Tibial artery (tissue), 4 donors: ENCODE measurements around the gene RIPOR2.
"Not testable (repeated sequence)": the region's sequence is repeated elsewhere in the genome, so short reads cannot be mapped to it uniquely, and the experiment has no call there.

ENCODE experiments used
- DNase-seq, 2 donors: peaks; one replicate each; pipeline ENCODE4 v3.0.0-alpha.2; 2019
- H3K27ac ChIP-seq, 2 donors: fragments of 200-600 bp; sonication (generic) in 1 of 2; 1 replicate in 1 of 2; 2 replicates in 1 of 2; pipeline ENCODE4 v1.5.1; 2018 to 2019; ENCODE audit warnings: mild to moderate bottlenecking in 1 of 2
- H3K27me3 ChIP-seq, 2 donors: fragments of 200-600 bp; sonication (generic) in 1 of 2; one replicate each; pipeline versions ENCODE4 v1.5.1 to v1.6.0; 2016 to 2019
- H3K36me3 ChIP-seq, 3 donors: fragments of 200-600 bp; sonication (generic) in 2 of 3; one replicate each; pipeline ENCODE4 v1.5.1; 2016 to 2019; ENCODE audit warnings: mild to moderate bottlenecking in 2 of 3
- H3K4me1 ChIP-seq, 4 donors: fragments of 200-600 bp; sonication (generic) in 2 of 4; 1 replicate in 3 of 4; 2 replicates in 1 of 4; pipeline ENCODE4 v1.5.1; 2016 to 2019
- H3K4me3 ChIP-seq, 2 donors: fragments of 200-600 bp; sonication (generic) in 1 of 2; 1 replicate in 1 of 2; 2 replicates in 1 of 2; pipeline ENCODE4 v1.5.1; 2018 to 2019; ENCODE audit warnings: mild to moderate bottlenecking in 2 of 2
- H3K9me3 ChIP-seq, 3 donors: fragments of 200-600 bp; sonication (generic) in 1 of 3; one replicate each; pipeline ENCODE4 v1.5.1; 2016 to 2019
- CTCF ChIP-seq, 2 experiments: fragments of 200-600 bp in 1 of 2; fragments of 450-650 bp in 1 of 2; IDR thresholded peaks; one replicate each; pipeline ENCODE4 v1.5.1; 2017 to 2019; ENCODE audit warnings: antibody characterized with exemption in 2 of 2, mild to moderate bottlenecking in 1 of 2, moderate library complexity in 1 of 2
- intact Hi-C: fragments of 100-400 bp; cut with DNase I; formaldehyde crosslinking; loops from one replicate; pipeline ENCODE4 v1.15.0; 2023; ENCODE audit warnings: low total_unique reads

The RIPOR2 gene

GRCh38 chr6:24882835-24883555 is 52.8 kb downstream of the RIPOR2 start:
- intact Hi-C loops = no loop called here
- TF ChIP-seq CTCF (IDR thresholded peaks at IDR 0.05) = no peak
- no peak for DNase-seq
- Histone ChIP-seq H3K27me3 (no peaks in the 10 kb centered on the region), H3K27ac (no peak overlapping the region), H3K4me1 (no peaks in the 10 kb centered on the region), H3K9me3 (no peaks in the 10 kb centered on the region), H3K4me3 (no peak overlapping the region), H3K36me3 (no peaks in the 10 kb centered on the region)

- Histone ChIP-seq H3K4me1 (no peaks in the 10 kb centered on the region), H3K4me3 (no peak overlapping the region), H3K9me3 (peaks cover 0 to 4% (median 0%) of the 10 kb centered on the region in 3 donors), H3K27me3 (no peaks in the 10 kb centered on the region), H3K36me3 (no peaks in the 10 kb centered on the region), H3K27ac (no peak overlapping the region)
- intact Hi-C loops = no loop called here
- DNase-seq = no peak
- TF ChIP-seq CTCF (IDR thresholded peaks at IDR 0.05) = no peak
These were observed 53.5 kb downstream of the RIPOR2 start for GRCh38 chr6:24882295-24882694.

DNA sequence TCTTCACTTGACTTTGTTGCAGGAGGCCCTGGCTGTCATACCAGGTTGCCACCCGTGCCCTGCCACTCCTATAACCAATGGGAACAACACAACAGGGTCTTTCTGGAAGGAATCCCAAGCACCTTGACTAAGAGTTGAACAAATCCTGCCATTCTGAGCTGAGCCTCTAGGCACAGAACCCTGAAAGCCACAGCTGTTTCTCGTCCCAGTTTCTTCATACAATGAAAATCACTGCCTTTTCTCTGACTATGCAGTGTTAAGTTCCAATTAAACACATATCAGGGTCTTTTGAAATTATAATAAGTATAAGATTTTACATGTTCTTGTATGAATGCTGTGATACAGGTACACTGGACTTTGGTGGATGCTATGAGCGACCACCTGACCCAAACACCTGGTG is 54.4 kb downstream of the RIPOR2 start:
- Histone ChIP-seq H3K4me1 (no peaks in the 10 kb centered on the region), H3K9me3 (peaks cover 0 to 9% (median 0%) of the 10 kb centered on the region in 3 donors), H3K27me3 (no peaks in the 10 kb centered on the region), H3K36me3 (no peaks in the 10 kb centered on the region), H3K27ac (no peak overlapping the region), H3K4me3 (no peak overlapping the region)
- TF ChIP-seq CTCF (IDR thresholded peaks at IDR 0.05) = no peak
- no peak for DNase-seq
- intact Hi-C loops = no loop called here

- no peaks in the 10 kb centered on the region for H3K27me3 ChIP-seq
- H3K9me3 ChIP-seq = peaks cover 0 to 9% (median 0%) of the 10 kb centered on the region in 3 donors
- no peak overlapping the region for H3K27ac ChIP-seq
- TF ChIP-seq CTCF (IDR thresholded peaks at IDR 0.05) = no peak
- no peak overlapping the region for H3K4me3 ChIP-seq
- intact Hi-C loops = no loop called here
- H3K36me3 ChIP-seq = no peaks in the 10 kb centered on the region
- no peaks in the 10 kb centered on the region for H3K4me1 ChIP-seq
- DNase-seq = no peak
These were observed 55.3 kb downstream of the RIPOR2 start for GRCh38 chr6:24880451-24880850.

GRCh38 chr6:24879351-24879750 is 56.4 kb downstream of the RIPOR2 start:
- peaks cover 0 to 9% (median 0%) of the 10 kb centered on the region in 3 donors for H3K9me3 ChIP-seq
- no peak overlapping the region for H3K27ac ChIP-seq
- intact Hi-C loops = no loop called here
- no peak for TF ChIP-seq CTCF (IDR thresholded peaks at IDR 0.05)
- DNase-seq = no peak
- H3K36me3 ChIP-seq = no peaks in the 10 kb centered on the region
- H3K4me3 ChIP-seq = no peak overlapping the region
- H3K27me3 ChIP-seq = no peaks in the 10 kb centered on the region
- no peaks in the 10 kb centered on the region for H3K4me1 ChIP-seq

GRCh38 chr6:24877747-24878146 is 58.0 kb downstream of the RIPOR2 start:
- H3K27ac ChIP-seq, H3K4me1 ChIP-seq, H3K4me3 ChIP-seq, DNase-seq, H3K9me3 ChIP-seq, H3K27me3 ChIP-seq, intact Hi-C loops: not testable (repeated sequence)
- peaks cover 0 to 13% (median 9%) of the 10 kb centered on the region in 3 donors for H3K36me3 ChIP-seq
